SKM-1 treated with dmso at 0.1 percent for 144 hours (cell line): Measurements from ENCODE around the gene IL20.

ENCODE experiments used
- DNase-seq: peaks from one replicate; lab custom pipeline; 2025; ENCODE audit not compliant: unreplicated experiment; lab: John Stamatoyannopoulos, UW

The IL20 gene, protein sequence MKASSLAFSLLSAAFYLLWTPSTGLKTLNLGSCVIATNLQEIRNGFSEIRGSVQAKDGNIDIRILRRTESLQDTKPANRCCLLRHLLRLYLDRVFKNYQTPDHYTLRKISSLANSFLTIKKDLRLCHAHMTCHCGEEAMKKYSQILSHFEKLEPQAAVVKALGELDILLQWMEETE

DNA sequence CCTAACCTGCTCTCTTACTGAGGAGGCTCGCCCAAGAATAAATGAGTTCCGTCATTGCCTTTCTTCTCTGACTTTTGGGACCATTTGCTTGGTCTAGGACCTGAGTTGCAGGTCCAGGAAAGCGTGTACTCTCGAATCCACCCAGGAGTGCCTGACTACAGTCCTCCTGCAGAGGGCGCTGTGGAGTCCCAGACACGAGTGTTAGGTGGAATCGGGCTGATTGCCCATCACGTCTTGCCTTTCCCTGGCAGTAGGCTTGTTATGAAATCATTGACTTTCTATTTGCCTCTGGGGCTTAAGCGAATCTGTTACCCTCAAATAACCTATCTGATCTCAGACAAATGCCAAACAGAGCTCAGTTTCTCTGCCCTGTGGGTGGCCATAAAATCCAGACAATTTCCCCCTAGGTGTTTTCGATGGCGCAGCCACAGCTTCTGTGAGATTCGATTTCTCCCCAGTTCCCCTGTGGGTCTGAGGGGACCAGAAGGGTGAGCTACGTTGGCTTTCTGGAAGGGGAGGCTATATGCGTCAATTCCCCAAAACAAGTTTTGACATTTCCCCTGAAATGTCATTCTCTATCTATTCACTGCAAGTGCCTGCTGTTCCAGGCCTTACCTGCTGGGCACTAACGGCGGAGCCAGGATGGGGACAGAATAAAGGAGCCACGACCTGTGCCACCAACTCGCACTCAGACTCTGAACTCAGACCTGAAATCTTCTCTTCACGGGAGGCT, at the start of gene IL20:
IL20 (plus strand) TSS at position 685 of the 733 bp plus-strand sequence. CDS start 230 bp downstream, outside the sequence.
- DNase-seq: peak; percentile 66

DNA sequence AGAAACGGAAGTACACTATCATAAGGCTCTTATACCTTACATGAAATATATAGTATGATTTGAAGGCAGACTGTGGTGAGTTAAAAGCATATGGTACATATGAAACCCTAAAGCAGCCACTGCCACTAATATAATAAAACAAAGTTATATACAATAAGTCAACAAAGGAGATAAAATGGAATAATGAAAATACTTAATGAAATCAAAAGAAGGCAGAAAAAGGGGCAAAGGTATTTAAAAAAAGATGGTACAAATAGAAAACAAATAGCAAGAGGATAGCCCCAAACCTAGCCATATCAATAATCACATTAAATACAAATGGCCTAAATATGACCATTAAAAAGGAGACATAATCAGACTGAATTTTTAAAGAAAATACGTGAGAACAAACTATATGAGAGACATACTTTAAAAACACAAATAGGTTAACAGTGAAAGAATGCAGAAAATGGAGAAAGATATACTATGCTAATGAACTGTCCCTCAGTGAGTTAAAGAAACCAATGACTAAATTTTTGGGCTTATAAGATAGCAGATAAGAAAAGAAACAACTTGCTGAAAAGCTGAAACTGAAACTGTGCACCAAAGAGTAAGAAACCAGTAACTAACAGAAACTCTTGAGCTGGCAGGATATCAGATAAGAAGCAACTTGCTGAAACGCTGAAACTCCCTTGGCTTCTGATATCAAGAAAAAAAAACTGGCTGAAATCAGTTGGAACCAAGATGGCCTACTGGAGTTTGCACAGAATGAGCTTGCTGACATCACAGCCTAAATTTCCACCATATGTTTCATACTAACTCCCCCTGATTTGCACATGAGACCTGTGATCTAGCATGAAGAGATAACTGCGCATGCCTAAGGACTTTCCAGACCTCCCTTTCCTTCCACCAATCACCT, 48.8 kb upstream of the IL20 start:
- DNase-seq: no peak

DNA sequence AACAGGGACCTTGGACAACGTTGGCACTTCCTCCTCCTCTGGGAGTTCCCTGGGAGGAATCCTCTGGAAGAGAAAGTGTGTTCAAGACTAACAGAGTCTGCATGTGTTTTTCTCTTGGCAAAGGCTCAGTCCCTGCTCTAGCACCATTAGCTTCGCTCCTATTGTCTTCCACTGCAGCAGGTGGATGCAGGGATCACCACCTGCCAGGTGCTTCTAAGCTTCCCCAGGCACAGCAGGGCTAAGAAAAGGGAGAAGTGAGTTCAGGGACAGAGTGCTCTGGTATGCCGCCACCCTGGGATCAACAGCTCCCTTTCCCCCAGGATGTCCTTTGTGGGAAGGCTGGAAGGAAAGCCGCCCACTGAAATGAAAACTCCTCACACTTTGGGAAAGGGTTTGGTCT, 43.9 kb upstream of the IL20 start:
- DNase-seq: no peak

DNA sequence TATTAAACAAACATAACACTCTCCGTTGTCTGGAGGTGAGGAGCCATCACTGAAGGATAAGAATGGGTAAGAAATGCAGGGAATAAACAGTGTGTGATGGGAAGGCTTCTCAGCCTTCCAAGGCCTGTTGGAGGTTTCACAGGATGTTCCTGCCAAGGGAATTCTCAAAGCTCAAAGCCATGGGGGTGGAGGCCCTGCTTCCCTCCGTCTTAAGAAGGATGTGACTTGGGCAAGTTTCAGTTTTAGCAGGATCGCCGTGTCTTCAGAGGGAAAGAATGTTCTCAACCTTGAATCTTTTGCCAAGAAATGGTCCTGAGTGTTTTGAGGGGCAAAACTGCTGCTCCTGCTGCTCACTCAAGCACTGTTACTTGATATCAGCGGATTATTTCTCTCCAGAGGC, 41.7 kb upstream of the IL20 start:
- DNase-seq: no peak

DNA sequence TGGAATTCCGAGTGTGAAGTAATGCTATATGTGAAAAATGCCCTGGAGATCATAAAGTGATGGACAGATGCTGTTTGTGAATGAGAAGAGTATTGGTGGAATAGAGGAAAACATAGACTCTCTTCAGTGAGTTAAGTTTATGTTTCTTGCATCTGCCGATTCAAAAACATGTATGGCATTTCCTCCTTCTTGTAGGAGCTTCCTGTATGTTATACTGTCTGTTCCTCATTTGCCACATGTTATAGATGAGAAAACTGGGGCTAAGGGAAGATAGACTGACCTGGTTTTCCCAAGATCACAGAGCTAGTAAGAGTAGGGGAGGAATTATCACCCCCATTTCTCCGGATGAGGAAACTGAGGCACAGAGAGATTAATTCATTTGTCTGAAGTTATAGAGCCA, 41.1 kb upstream of the IL20 start:
- DNase-seq: peak; percentile 65

DNA sequence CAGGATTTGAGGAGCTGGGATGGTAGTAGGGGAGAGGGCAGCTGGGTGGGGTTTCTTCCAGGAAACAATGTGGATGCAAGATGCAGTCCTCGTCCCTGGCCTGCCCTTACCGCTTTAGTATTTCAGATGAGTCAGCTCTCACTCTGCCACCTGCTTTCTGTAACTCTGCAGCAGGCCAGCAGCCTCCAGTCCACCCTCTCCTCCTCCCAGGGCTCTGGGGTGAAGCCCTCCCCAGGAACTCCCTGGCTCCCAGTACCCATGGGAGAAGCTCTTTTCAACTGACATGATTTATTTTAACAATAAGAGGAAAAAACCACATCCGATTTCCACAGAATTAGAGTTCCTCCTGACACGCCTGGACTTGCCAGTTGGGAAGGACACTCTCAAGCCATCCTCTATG, 39.0 kb upstream of the IL20 start:
- DNase-seq: peak; percentile 67

DNA sequence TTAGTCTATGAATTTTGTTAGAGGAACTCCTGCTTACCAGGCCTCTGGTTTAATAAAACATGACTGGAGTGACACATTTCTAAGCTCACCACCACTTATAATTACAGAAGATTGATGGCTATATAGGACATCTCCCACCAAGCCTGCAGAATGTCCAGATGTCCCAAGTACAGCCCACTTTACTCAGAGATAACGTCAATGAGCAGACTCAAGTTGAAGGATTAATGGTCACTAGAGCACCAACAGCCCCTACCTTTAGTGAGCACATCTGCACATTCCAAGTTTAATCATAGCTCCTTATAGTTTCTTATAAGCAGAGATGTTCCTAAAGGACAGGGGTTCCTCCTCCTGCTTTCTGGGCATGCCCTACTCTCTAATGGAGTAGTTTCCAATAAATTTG, 37.4 kb upstream of the IL20 start:
- no peak for DNase-seq

DNA sequence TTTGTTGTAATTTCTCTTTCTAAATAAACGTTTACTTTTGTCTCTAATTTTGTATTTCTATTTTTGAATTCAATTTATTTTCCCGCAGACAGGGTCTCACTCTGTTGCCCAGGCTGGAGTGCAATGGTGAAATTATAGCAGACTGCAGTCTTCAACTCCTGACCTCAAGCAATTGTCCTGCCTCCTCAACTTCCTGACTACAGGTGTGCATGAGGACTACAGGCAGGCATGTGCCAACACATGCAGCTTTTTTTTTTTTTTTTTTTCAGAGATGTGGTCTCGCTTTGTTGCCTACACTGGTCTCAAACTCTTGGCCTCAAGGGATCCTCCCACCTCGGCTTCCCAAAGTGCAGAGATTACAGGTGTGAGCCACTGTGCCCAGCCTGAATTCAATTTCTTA, 36.7 kb upstream of the IL20 start:
- DNase-seq: no peak

DNA sequence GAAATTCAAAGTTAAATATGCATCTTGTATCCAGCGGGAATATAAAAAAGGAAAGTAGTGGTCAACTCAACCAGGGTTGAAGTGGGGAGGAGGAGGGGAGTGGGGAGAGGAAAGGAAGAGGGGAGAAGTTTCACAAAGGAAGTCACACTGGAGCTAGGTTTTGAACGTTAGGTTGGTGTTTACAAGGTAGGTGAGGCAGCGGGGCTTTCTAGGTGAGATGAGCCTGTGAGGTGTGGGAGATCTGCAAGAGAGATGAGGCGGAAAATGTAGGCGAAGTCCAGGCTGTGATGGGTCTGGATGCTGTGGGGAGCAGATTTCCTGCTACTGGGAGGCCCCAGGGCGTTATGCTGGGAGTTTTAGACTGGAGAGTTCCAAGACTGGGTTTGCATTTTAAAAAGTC, 36.1 kb upstream of the IL20 start:
- DNase-seq: no peak

DNA sequence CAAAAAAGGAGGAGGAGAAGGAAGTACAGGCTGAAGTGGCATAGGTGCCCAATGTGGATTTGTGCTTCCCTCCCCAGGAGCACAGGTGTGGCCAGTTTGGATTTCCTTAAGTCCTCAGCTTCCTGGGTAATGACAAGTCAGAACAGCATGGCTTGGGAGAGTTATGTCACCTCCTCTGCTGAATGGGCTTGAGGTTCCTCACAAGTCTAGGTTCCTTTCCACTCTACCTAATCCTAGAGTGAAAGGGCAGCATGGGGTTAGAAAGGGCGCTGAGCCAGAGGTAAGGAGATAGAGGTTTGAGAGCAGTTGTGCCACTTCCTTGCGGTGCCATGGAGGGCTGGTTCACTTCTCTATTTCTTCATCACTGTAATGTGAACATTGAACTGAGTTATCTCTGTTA, 35.5 kb upstream of the IL20 start:
- peak; percentile 93 for DNase-seq

DNA sequence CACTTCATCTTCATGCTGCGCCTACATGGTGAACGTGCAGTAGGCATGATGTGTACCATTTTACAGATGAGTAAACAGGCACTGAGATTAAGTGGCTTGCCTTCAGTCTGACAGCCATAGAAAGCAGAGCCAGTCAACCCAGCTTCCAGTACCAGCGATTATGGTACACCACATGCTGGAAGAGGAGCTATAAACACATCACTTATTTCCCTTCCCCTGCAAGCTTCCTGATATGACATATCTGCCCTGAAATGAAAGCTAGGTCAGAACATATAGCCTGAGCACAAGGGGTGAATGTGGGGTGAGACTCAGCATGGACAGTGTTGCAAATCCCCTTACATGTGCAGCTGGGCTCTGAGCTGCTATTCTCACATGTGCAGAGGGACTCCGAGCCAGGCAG, 33.8 kb upstream of the IL20 start:
- peak; percentile 32 for DNase-seq

DNA sequence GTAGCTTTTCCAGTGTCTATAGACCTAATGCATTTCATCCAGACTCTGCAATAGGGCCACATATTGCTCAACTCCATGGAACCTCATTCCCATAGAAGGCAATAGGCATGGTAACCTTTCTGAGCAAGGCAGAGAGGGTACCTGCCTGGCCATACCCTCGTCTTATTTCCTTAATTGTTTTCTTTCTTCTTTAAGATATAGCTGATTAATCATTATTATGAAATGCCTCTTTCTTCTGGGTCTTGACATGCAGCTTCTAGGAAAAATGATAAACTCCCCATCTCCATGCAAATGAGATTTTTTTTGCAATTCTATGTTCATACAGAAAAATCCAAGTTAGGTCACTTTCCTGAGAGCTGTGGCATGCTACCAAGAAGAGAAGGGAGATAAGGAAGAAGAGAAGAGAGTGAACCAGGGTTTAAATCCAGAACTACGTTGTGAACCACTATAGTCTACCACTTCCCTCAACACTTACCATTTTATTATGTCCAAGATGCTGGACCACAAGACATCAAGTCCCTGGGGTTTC, 33.0 kb upstream of the IL20 start:
- peak; percentile 51 for DNase-seq

DNA sequence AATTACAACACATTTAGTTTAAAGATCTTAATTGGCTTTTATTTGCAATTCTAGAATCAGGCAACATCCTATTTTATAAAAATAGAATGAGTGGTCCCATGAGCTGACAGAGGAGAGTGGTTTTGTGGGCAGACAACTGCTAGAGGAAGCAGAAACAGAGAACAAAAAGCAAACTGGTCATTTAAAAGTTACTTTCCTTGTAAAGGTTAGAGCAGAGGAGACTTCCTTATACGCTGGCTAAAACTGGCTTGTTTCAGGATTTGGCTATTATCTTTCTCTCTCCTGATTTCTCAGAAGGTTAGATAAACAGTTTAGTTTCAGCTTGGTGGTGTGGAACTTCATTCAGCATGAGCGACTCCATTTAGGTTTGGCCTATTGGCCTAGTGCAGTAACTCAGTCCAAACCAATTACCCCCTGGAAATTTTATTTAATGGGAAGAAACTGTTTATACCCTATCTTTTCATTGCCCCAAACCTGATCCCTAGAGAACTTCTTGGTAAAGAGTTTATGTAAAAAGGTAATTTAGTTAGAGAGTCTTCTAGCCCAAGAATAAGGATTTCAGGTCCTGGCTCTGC, 32.2 kb upstream of the IL20 start:
- DNase-seq: peak; percentile 91

DNA sequence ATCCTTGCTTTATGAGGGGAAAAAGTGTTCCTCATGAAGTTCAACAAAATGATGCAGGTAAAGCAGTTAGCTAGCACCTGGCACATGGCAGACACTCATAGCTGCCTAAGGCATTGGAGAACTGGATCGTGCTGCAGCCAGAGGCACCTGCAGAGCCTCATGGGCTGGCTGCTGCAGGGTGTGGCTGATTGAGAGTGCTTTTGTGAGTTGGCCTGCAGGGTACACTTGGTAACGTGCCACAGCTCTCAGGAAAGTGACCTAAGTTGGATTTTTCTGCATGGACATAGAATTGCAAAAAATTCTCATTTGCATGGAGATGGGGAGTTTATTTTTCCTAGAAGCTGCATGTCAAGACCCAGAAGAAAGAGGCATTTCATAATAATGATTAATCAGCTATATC, 31.6 kb upstream of the IL20 start:
- DNase-seq: no peak

DNA sequence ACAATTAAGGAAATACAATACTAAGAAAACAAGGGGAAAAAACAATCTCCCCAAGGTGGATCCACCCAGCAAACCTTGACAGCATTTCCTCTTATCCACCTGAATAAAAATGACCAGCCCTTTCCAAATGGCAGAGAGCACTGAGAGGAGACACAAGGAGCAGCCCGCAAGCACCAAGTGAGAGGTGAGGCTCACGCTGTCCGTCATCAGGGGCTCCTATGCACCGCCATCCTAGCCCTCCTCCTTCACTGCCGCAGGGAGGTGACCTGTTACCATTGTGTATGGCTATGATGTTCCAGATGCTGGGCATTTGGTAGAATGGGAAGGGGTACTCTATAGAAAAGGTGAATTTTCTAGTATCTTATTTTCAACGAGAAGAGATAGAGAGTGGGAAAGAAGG, 31.2 kb upstream of the IL20 start:
- no peak for DNase-seq

DNA sequence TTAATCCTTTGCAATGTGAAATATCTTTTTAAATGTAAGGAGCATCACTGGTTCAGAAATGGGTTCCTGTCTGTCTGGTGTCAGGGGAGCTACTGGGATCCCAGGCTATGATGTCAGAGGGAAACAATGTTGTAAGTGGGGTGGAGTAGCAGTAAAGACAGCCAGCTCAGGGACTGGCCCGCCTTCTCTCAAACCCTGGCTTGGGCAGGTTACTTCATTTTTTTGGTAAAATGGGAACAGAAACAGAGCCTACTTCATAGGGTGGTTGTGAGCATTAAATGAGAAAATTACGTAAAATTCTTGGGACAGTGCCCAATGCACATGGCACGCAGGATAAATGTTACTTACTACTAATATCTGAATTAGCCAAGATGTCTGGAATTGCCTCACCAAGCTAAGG, 30.7 kb upstream of the IL20 start:
- DNase-seq: peak; percentile 80

DNA sequence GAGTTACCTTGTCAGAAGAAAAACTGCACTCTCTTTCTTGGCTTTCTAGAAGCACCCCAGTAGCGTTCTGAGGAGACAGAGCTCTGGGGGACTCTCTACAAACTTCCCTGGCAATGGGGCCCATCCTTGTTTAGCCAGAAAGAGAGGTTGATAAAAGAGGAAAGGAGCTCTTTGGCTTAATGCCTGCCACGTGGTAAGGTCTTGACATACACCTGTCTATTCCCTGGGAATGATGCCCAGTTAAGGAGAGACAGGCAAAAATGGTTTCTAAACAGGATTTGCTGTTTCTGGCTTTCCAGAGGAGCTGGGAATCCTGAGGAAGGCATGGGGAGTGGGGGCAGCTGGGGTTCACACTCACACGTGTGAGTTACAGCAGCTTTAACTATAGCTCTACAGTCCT, 30.2 kb upstream of the IL20 start:
- no peak for DNase-seq

DNA sequence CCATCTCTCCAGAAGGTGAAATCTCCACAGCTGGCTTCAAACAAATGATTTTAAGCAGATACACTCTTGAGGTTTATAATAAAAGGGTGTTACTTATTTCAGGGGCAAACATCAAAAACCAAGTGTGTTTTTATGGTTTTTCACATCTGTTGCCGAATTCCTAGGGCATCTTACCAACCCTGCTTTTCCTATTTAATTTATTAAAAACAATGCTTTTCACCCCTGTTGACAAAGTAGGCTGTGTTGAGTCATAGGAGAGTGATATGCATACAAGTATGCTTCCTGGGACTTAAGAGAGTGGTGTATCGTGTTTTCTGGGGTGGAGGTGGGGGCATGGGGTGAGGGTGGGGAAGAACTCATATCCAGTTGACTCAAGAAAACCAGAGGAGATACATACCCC, 29.3 kb upstream of the IL20 start:
- DNase-seq: no peak

DNA sequence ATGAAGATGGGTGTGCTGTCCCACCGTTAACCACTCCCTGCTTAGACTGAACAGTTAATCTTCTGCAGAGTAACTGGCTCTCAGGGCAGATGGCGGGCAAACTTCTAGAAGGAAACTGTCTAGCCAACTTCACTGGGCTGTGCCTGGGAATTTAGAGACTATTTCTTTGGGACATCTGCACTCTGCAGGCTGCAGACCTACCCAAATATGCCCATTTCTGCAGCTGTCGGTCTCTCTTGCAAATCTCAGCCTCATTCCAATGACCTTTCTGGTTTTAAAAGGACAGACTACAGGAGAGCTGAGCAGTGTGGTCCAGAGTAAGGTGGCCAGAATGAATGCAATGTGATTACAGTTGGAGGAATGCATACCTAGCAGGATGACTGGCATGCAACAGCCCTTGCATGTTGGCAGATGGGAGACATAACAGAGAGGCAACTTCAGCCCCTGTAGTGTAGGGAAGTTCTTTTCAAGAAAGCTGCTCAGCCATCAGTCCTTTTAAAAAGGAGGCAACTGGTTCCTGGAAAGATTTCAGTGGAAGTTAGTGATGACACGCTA, 26.3 kb upstream of the IL20 start:
- DNase-seq: no peak

DNA sequence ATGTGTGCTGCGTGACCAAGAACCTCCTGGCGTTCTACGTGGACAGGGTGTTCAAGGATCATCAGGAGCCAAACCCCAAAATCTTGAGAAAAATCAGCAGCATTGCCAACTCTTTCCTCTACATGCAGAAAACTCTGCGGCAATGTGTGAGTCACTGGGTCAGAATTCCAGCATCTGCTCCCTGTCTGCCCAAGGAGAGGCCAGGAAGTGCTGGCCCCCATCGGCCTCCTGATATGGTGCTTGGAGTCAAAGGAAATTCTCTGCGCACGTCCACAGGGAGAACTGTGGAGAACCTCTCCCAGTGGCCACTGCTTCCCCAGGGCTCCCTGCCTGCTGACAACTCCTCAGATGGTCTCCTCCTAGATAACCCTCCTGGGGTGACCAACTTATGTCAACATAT, 25.6 kb upstream of the IL20 start:
- DNase-seq: no peak
